T-cell (primary cell): ENCODE measurements around the gene TMEM30B. TPM values are rescaled to one million over a fixed set of nuclear protein-coding genes. Genes with fewer than 3 reads are reported as not detected.

Source experiments
- ATAC-seq, 4 experiments: fragments of 200-7000 bp in 3 of 4; fragments of 150-1000 bp in 1 of 4; cut with Tn5 transposase; replicated peaks in 1 of 4; 1 replicate in 3 of 4; 2 replicates in 1 of 4; pipeline ENCODE4 v1.10.0; 2021; ENCODE audit warnings: moderate library complexity in 3 of 4, mild to moderate bottlenecking in 2 of 4, moderate number of reproducible peaks in 1 of 4
- CTCF ChIA-PET, 2 donors: fragments of 300-600 bp; sonication (Branson Sonifier 250); formaldehyde crosslinking; loops; one replicate each; lab custom pipeline; 2022; ENCODE audit warnings: antibody characterized with exemption in 2 of 2; lab: Charles Lee
- POLR2A ChIA-PET, 2 donors: fragments of 300-600 bp; sonication (Branson Sonifier 250); formaldehyde crosslinking; loops; one replicate each; lab custom pipeline; 2022; ENCODE audit warnings: antibody characterized with exemption in 2 of 2; lab: Charles Lee
- DNase-seq, 35 experiments: peaks; one replicate each; pipeline versions ENCODE4 v3.0.0 to v3.0.0-alpha.2; 2013 to 2023
- H3K27ac ChIP-seq: one replicate; pipeline ENCODE4 v1.5.1; 2013; ENCODE audit warnings: low read length
- H3K27me3 ChIP-seq, 2 experiments: replicated peaks in 1 of 2; 1 replicate in 1 of 2; 2 replicates in 1 of 2; pipeline versions ENCODE4 v1.6.1 to v1.7.0; 2013; ENCODE audit warnings: low read length in 1 of 2, mixed read lengths in 1 of 2; ENCODE audit not compliant: control insufficient read depth in 2 of 2, insufficient read depth in 2 of 2; ENCODE audit errors: extremely low read depth in 1 of 2
- H3K36me3 ChIP-seq, 2 donors: 1 replicate in 1 of 2; 2 replicates in 1 of 2; pipeline versions ENCODE4 v1.6.1 to v1.7.0; 2013; ENCODE audit warnings: low read length in 1 of 2; ENCODE audit not compliant: control insufficient read depth in 2 of 2, insufficient read depth in 1 of 2; ENCODE audit errors: extremely low read depth in 1 of 2
- H3K4me1 ChIP-seq, 2 experiments: 1 replicate in 1 of 2; 2 replicates in 1 of 2; pipeline versions ENCODE4 v1.6.1 to v1.7.0; 2013; ENCODE audit warnings: low read length in 2 of 2, mixed read lengths in 1 of 2; ENCODE audit not compliant: insufficient read depth in 2 of 2, control insufficient read depth in 1 of 2; ENCODE audit errors: extremely low read depth in 1 of 2
- H3K4me3 ChIP-seq, 2 donors: 1 replicate in 1 of 2; 2 replicates in 1 of 2; pipeline versions ENCODE4 v1.5.1 to v1.7.0; 2013; ENCODE audit warnings: mild to moderate bottlenecking in 2 of 2, low read length in 1 of 2, moderate library complexity in 1 of 2; ENCODE audit not compliant: control insufficient read depth in 1 of 2; ENCODE audit errors: extremely low read depth in 1 of 2
- H3K9me3 ChIP-seq: 2 replicates; pipeline ENCODE4 v1.7.0; 2013
- H3K27ac Mint-ChIP-seq, 2 donors: one replicate each; pipeline ENCODE4 v1.8.0; 2020 to 2021; ENCODE audit warnings: mild to moderate bottlenecking in 2 of 2, mixed read lengths in 2 of 2
- H3K27me3 Mint-ChIP-seq, 2 donors: one replicate each; pipeline ENCODE4 v1.8.0; 2021 to 2022; ENCODE audit warnings: mixed read lengths in 2 of 2
- H3K36me3 Mint-ChIP-seq: one replicate; pipeline ENCODE4 v1.8.0; 2021; ENCODE audit warnings: mixed read lengths
- H3K4me1 Mint-ChIP-seq, 3 donors: one replicate each; pipeline ENCODE4 v1.8.0; 2020 to 2022; ENCODE audit warnings: mixed read lengths in 3 of 3, mild to moderate bottlenecking in 1 of 3
- H3K4me3 Mint-ChIP-seq, 3 donors: one replicate each; pipeline ENCODE4 v1.8.0; 2020 to 2022; ENCODE audit warnings: mild to moderate bottlenecking in 3 of 3, mixed read lengths in 3 of 3, moderate library complexity in 3 of 3
- H3K9me3 Mint-ChIP-seq, 3 donors: one replicate each; pipeline ENCODE4 v1.8.0; 2020 to 2022; ENCODE audit warnings: mixed read lengths in 3 of 3
- WGBS: methylation state at CpG from one replicate; pipeline ENCODE4 v1.1.5; 2013; ENCODE audit warnings: missing lambda C conversion rate; ENCODE audit not compliant: insufficient coverage; 5-methylcytosine and 5-hydroxymethylcytosine counted together
- total RNA-seq, 35 experiments: library from RNA in 6 of 35; stranded (reverse) in 6 of 35; fragments of 120-200 nt in 1 of 35; gene quantifications; one replicate each; pipeline versions ENCODE4 v1.2.1 to v1.2.4 and lab custom pipeline; 2013 to 2026

Gene TMEM30B
- total RNA-seq, 5 donors from 2014 or later (not counting 1 experiment from before 2014, with no cell fraction given) = 2.1 to 8.6 (median 2.9) TPM

DNA sequence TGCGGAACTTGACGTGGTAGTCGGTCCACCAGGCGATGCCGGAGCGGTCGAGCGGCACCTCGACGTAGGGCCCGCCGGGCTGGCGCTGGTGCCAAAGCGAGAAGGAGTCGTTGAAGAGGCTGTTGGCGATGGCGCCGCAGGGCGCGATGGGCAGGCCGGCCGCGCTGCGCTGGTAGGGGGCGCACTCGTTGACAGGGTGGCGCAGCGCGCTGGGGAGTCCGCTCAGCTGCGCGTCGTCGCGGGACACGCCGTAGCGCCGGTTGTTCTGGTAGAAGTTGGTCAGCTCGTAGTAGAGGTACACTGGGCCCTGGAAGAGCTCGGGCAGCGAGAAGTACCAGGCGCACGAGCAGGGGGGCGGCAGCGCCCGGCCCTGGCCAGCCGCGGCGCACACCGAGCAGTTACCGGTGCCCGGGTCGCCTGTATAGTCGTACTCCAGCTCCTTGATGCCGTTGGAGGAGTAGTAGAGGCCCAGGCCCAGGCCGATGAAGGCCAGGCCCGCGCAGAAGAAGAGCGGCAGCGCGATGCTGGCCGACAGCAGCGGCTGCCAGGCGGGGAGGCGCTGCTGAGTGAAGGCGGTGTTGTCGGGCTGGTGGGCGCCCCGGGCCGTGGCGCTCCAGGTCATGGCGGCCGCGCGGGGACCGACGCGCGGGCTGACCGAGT, 482 bp downstream of the TMEM30B start:
- H3K36me3 Mint-ChIP-seq = no peaks in the 10 kb centered on the region
- H3K27me3 Mint-ChIP-seq = peaks cover 0 to 6% of the 10 kb centered on the region in 2 donors
- peak; percentile 87 to 92 (median 88) for ATAC-seq
- H3K27ac ChIP-seq = peak overlapping the region; percentile 66
- under 1% methylated on average over 81 of the region's 81 CpGs for WGBS
- POLR2A ChIA-PET = interaction anchor here in 1 of 2 donors (0.6 to 1.0 kb wide), 4 partner anchors 116 to 487 kb away, joined by 3 to 4 read pairs (median 4); no protein-coding TSS in a partner anchor
- peak; percentile 51 to 88 (median 72) for DNase-seq
- peak overlapping the region; percentile 62 to 90 for H3K4me3 ChIP-seq
- peaks cover 0 to 16% of the 10 kb centered on the region in 2 experiments for H3K4me1 ChIP-seq
- peaks cover 5 to 24% of the 10 kb centered on the region in 2 experiments for H3K27me3 ChIP-seq
- no peaks in the 10 kb centered on the region for H3K36me3 ChIP-seq
- peak overlapping the region; percentile 91 to 92 for H3K27ac Mint-ChIP-seq
- peaks cover 28 to 32% (median 31%) of the 10 kb centered on the region in 3 donors for H3K4me1 Mint-ChIP-seq
- CTCF ChIA-PET = interaction anchor here (0.5 to 2.0 kb wide), 9 partner anchors 11 to 481 kb away, joined by 3 to 8 read pairs (median 3); partner anchors contain the start of genes SLC38A6 (in 1 of the 2), SNAPC1 (in 1 of the 2) and TRMT5 (in 1 of the 2)
- peak overlapping the region; percentile 88 to 95 (median 89) for H3K4me3 Mint-ChIP-seq
- no peaks in the 10 kb centered on the region for H3K9me3 Mint-ChIP-seq
- H3K9me3 ChIP-seq = no peaks in the 10 kb centered on the region

DNA sequence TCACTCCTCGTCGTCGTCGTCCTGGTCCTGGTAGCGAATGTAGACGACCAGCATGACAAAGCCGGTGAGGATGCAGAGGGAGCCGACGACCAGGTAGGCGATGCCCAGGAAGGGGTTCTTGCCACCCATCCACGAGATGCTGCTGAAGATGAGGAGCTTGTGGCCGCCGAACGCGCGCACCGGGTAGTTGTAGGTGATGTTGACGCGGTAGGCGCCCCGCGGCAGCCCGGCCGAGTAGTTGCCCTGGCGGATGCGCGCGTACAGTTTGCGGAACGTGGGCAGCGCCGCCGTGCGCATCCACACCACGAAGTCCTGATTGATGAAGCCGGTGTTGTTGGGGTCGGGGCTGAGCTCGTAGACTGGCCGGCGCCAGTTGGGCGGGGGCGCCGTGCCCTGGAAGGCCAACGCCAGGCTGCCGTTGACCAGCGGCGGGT, 1.0 kb downstream of the TMEM30B start:
- peaks cover 0 to 6% of the 10 kb centered on the region in 2 donors for H3K27me3 Mint-ChIP-seq
- peak in 29 of 35 experiments; percentile 7 to 62 (median 34) for DNase-seq
- H3K27ac ChIP-seq = peak overlapping the region; percentile 66

DNA sequence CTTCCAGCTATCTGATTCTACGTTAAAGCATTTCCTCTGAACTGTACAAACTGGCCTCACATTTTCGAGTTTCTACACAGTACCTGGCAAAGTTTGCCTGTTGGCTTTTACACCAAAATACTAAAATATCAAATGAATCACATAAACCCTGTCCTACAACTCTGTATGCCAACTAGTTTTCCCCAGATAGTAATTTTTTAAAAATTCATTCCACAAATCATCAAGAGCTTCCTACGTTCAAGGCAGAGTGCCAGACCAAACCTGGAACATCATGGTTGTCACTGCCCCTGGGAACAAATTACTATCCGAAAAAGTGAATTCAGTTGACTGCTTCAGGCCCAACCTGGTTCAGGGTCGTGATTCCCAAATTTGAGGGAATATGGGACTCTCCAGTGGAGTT, 2.1 kb downstream of the TMEM30B start:
- Mint-ChIP-seq H3K4me1 (peaks cover 18 to 27% (median 24%) of the 10 kb centered on the region in 3 donors), H3K36me3 (no peaks in the 10 kb centered on the region), H3K9me3 (no peaks in the 10 kb centered on the region), H3K4me3 (peak overlapping the region; percentile 88 to 95 (median 89)), H3K27ac (no peak overlapping the region), H3K27me3 (peaks cover 5 to 12% of the 10 kb centered on the region in 2 donors)
- CTCF ChIA-PET = interaction anchor here (0.6 to 0.9 kb wide), 3 partner anchors 10 to 478 kb away, joined by 3 to 4 read pairs (median 3); no protein-coding TSS in a partner anchor
- Histone ChIP-seq H3K4me1 (peaks cover 0 to 16% of the 10 kb centered on the region in 2 experiments), H3K36me3 (no peaks in the 10 kb centered on the region), H3K4me3 (no peak overlapping the region), H3K27me3 (peaks cover 5 to 29% of the 10 kb centered on the region in 2 experiments), H3K9me3 (no peaks in the 10 kb centered on the region), H3K27ac (no peak overlapping the region)
- 93% methylated on average over 4 of the region's 5 CpGs for WGBS
- no peak for DNase-seq
- POLR2A ChIA-PET = interaction anchor here in 1 of 2 donors (0.6 kb wide), 1 partner anchor 126 kb away, joined by 4 read pairs; no protein-coding TSS in a partner anchor
- no peak for ATAC-seq

More for the DNA sequence above, 1.0 kb downstream of the TMEM30B start:
- Histone ChIP-seq H3K9me3 (no peaks in the 10 kb centered on the region), H3K36me3 (no peaks in the 10 kb centered on the region), H3K4me1 (peaks cover 0 to 16% of the 10 kb centered on the region in 2 experiments), H3K27me3 (peaks cover 5 to 26% of the 10 kb centered on the region in 2 experiments), H3K4me3 (peak overlapping the region; percentile 62 to 90)
- no peaks in the 10 kb centered on the region for H3K9me3 Mint-ChIP-seq
- peak overlapping the region; percentile 91 to 92 for H3K27ac Mint-ChIP-seq
- 22% methylated on average over 39 of the region's 47 CpGs for WGBS
- ChIA-PET POLR2A (interaction anchor here in 1 of 2 donors (0.8 to 1.0 kb wide), 3 partner anchors 174 to 487 kb away, joined by 3 to 4 read pairs (median 4); no protein-coding TSS in a partner anchor), CTCF (interaction anchor here (0.6 to 2.0 kb wide), 9 partner anchors 11 to 482 kb away, joined by 3 to 8 read pairs (median 3); partner anchors contain the start of genes SLC38A6 (in 1 of the 2), SNAPC1 (in 1 of the 2) and TRMT5 (in 1 of the 2))
- peak overlapping the region; percentile 88 to 95 (median 89) for H3K4me3 Mint-ChIP-seq
- H3K36me3 Mint-ChIP-seq = no peaks in the 10 kb centered on the region
- peaks cover 23 to 31% (median 28%) of the 10 kb centered on the region in 3 donors for H3K4me1 Mint-ChIP-seq
- peak; percentile 37 to 51 (median 48) for ATAC-seq

DNA sequence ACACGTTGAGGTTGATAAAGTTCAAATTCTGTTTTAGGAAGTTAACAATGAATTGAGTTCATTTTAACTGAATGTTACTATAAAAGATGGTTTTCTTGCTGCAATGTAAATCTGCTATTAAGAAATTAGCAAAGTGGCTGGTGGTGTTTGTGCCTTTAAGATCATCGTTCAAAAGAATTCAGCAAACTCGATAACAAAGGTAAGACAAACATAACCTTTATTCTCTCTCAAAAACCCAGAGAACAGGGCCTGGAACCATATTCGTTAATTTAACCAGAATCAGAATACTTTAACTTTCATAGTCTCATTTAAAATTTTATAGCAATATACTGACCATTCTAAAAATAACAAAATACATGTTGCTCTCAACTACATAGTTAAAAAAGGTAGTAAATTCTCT, 3.4 kb downstream of the TMEM30B start:
- POLR2A ChIA-PET = interaction anchor here in 1 of 2 donors (0.6 kb wide), 1 partner anchor 23 kb away, joined by 3 read pairs; no protein-coding TSS in a partner anchor
- peaks cover 5 to 21% of the 10 kb centered on the region in 2 experiments for H3K27me3 ChIP-seq
- no peak overlapping the region for H3K4me3 ChIP-seq
- WGBS = no CpG with 5 or more reads among the region's 4 CpGs
- H3K9me3 ChIP-seq = no peaks in the 10 kb centered on the region
- H3K4me1 Mint-ChIP-seq = peaks cover 14 to 18% (median 14%) of the 10 kb centered on the region in 3 donors
- H3K4me3 Mint-ChIP-seq = no peak overlapping the region
- no peak for ATAC-seq
- H3K9me3 Mint-ChIP-seq = no peaks in the 10 kb centered on the region
- H3K27ac Mint-ChIP-seq = no peak overlapping the region
- CTCF ChIA-PET = interaction anchor here in 1 of 2 donors (0.9 kb wide), 1 partner anchor 102 kb away, joined by 3 read pairs; no protein-coding TSS in a partner anchor
- H3K36me3 Mint-ChIP-seq = no peaks in the 10 kb centered on the region
- no peak overlapping the region for H3K27ac ChIP-seq
- H3K4me1 ChIP-seq = peaks cover 0 to 16% of the 10 kb centered on the region in 2 experiments
- DNase-seq = no peak
- no peaks in the 10 kb centered on the region for H3K36me3 ChIP-seq
- peaks cover 11 to 20% of the 10 kb centered on the region in 2 donors for H3K27me3 Mint-ChIP-seq

DNA sequence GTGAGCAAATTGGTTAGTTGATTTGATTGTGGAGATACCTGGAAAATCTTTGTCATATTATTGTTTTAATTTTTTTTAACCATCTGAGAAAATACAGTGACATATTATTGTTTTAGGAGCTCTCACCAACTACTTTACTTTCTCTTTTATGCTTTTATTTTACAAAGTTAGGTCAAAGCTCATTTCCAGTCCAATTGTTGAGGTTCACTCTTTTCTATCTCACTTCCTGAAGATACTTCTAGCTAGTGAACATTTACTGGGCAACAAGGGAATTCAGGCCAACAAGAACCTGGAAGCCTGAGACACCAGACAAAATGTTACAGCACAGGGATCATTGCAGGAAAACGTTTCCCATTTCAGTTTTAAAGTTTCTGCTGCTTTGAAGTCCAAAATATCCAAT, 3.9 kb downstream of the TMEM30B start:
- no peaks in the 10 kb centered on the region for H3K9me3 ChIP-seq
- H3K36me3 Mint-ChIP-seq = no peaks in the 10 kb centered on the region
- peaks cover 14 to 17% (median 14%) of the 10 kb centered on the region in 3 donors for H3K4me1 Mint-ChIP-seq
- peaks cover 11 to 23% of the 10 kb centered on the region in 2 donors for H3K27me3 Mint-ChIP-seq
- peaks cover 8 to 21% of the 10 kb centered on the region in 2 experiments for H3K27me3 ChIP-seq
- ATAC-seq (no peak), DNase-seq (no peak)
- ChIA-PET CTCF (interaction anchor here in 1 of 2 donors (0.7 to 0.9 kb wide), 2 partner anchors 103 to 200 kb away, joined by 3 read pairs; no protein-coding TSS in a partner anchor), POLR2A (interaction anchor here (0.6 to 0.8 kb wide), 2 partner anchors 24 to 216 kb away, joined by 3 read pairs; no protein-coding TSS in a partner anchor)
- H3K27ac ChIP-seq = no peak overlapping the region
- H3K9me3 Mint-ChIP-seq = no peaks in the 10 kb centered on the region
- no peak overlapping the region for H3K27ac Mint-ChIP-seq
- peaks cover 0 to 16% of the 10 kb centered on the region in 2 experiments for H3K4me1 ChIP-seq
- no peak overlapping the region for H3K4me3 Mint-ChIP-seq
- H3K4me3 ChIP-seq = no peak overlapping the region
- no peaks in the 10 kb centered on the region for H3K36me3 ChIP-seq
- no CpG with 5 or more reads among the region's 1 CpG for WGBS
